Hepatocyte (in vitro differentiated cells): ENCODE measurements around the gene AKAP13. TPM values are rescaled to one million over a fixed set of nuclear protein-coding genes. Genes with fewer than 3 reads are reported as not detected.

Experiments used
- DNase-seq: peaks from one replicate; pipeline ENCODE4 v3.0.0-alpha.2; 2016; ENCODE audit warnings: low spot score
- H2AFZ ChIP-seq: fragments of 200-600 bp; sonication (generic); 2 replicates; pipeline ENCODE4 v1.6.0; 2016; ENCODE audit warnings: antibody characterized with exemption, mild to moderate bottlenecking
- H3K27ac ChIP-seq: fragments of 200-600 bp; sonication (generic); 2 replicates; pipeline ENCODE4 v1.5.1; 2016; ENCODE audit warnings: mild to moderate bottlenecking
- H3K27me3 ChIP-seq: fragments of 200-600 bp; sonication (generic); 2 replicates; pipeline ENCODE4 v1.6.1; 2016
- H3K36me3 ChIP-seq: fragments of 200-600 bp; sonication (generic); replicated peaks from 2 replicates; pipeline ENCODE4 v1.5.1; 2016; ENCODE audit warnings: low read depth; ENCODE audit not compliant: insufficient read depth
- H3K4me1 ChIP-seq: fragments of 200-600 bp; sonication (generic); 2 replicates; pipeline ENCODE4 v1.5.1; 2016; ENCODE audit warnings: mild to moderate bottlenecking, moderate library complexity; ENCODE audit not compliant: insufficient read depth
- H3K4me2 ChIP-seq: fragments of 200-600 bp; sonication (generic); 2 replicates; pipeline ENCODE4 v1.6.0; 2016
- H3K4me3 ChIP-seq: fragments of 200-600 bp; sonication (generic); 2 replicates; pipeline ENCODE4 v1.5.1; 2016; ENCODE audit warnings: mild to moderate bottlenecking
- H3K79me2 ChIP-seq: fragments of 200-600 bp; sonication (generic); 2 replicates; pipeline ENCODE4 v1.6.0; 2017; ENCODE audit warnings: mild to moderate bottlenecking
- H3K9me2 ChIP-seq: fragments of 200-600 bp; sonication (generic); replicated peaks from 2 replicates; pipeline ENCODE4 v1.6.0; 2017; ENCODE audit warnings: mild to moderate bottlenecking; ENCODE audit not compliant: insufficient read depth
- H3K9me3 ChIP-seq: fragments of 200-600 bp; sonication (generic); 2 replicates; pipeline ENCODE4 v1.5.1; 2016; ENCODE audit warnings: low read depth, mild to moderate bottlenecking
- H4K20me1 ChIP-seq: fragments of 200-600 bp; sonication (generic); 2 replicates; pipeline ENCODE4 v1.6.0; 2016; ENCODE audit warnings: mild to moderate bottlenecking; ENCODE audit not compliant: insufficient read depth, poor library complexity, severe bottlenecking
- CTCF ChIP-seq: fragments of 200-600 bp; sonication (generic); IDR thresholded peaks from 2 replicates; pipeline ENCODE4 v1.5.1; 2016; ENCODE audit warnings: antibody characterized with exemption, mild to moderate bottlenecking; ENCODE audit not compliant: poor library complexity
- EZH2 ChIP-seq: fragments of 200-600 bp; sonication (generic); IDR thresholded peaks from 2 replicates; pipeline ENCODE4 v1.6.1; 2016; ENCODE audit warnings: antibody characterized with exemption, mild to moderate bottlenecking, borderline replicate concordance
- EZH2phosphoT487 ChIP-seq: fragments of 200-600 bp; sonication (generic); IDR thresholded peaks from one replicate; pipeline ENCODE4 v1.6.1; 2018; ENCODE audit warnings: antibody characterized with exemption, mild to moderate bottlenecking, low read depth, moderate library complexity; ENCODE audit not compliant: unreplicated experiment, severe bottlenecking
- WGBS: methylation state at CpG from one replicate; pipeline ENCODE4 v1.1.6; 2016; ENCODE audit warnings: low lambda C conversion rate; ENCODE audit errors: missing lambda C conversion rate; 5-methylcytosine and 5-hydroxymethylcytosine counted together
- polyA plus RNA-seq: library from polyadenylated mRNA; unstranded; fragments of >200 nt; fragmentation: Nextera tagmentation; extraction: Ambion mirVana; gene quantifications from 2 replicates; pipeline ENCODE4 v1.2.1, GENCODE V29; 2016
- total RNA-seq: library from RNA; depleted of rRNA; stranded (reverse); fragments of >200 nt; gene quantifications from 2 replicates; pipeline ENCODE4 v1.2.3, GENCODE V29; 2014

AKAP13 gene
- total and polyA plus RNA-seq, 2 experiments from 2014 or later: 55.6 to 80.9 TPM

DNA sequence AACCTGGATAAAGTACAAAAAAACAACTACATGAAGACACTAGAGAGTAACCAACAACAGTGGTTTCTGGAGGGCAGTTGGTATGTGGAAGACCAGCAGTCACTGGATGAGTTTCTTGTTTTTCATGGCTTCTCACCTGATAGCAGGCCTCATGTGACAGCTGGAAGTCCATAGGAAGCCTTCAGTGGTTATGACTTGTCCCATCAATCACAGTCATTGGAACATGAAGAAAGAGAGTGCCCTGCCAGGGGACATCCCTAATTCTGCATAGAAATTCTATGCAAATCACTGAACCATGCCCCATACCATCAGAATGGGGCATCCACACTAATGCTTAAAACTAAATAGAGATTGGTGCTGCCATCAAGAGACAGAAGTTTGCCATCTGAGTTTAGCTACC lies 81.6 kb downstream of the AKAP13 start:
- H3K27me3 ChIP-seq: no peaks in the 10 kb centered on the region
- no peak overlapping the region for H3K4me2 ChIP-seq
- H3K27ac ChIP-seq: no peak overlapping the region
- no peak overlapping the region for H3K4me3 ChIP-seq
- no peaks in the 10 kb centered on the region for H3K36me3 ChIP-seq
- peaks cover 24% of the 10 kb centered on the region for H4K20me1 ChIP-seq
- H3K4me1 ChIP-seq: no peaks in the 10 kb centered on the region
- H3K79me2 ChIP-seq: peaks cover 83% of the 10 kb centered on the region
- no peak for DNase-seq
- no peaks in the 10 kb centered on the region for H3K9me3 ChIP-seq
- no peaks in the 10 kb centered on the region for H3K9me2 ChIP-seq
- H2AFZ ChIP-seq: no peak overlapping the region
- no peak for TF ChIP-seq EZH2

GRCh38 chr15:85463276-85463892 lies 83.0 kb downstream of the AKAP13 start:
- Histone ChIP-seq H3K4me3 (no peak overlapping the region), H4K20me1 (peaks cover 25% of the 10 kb centered on the region), H3K4me1 (no peaks in the 10 kb centered on the region), H3K4me2 (no peak overlapping the region), H3K27me3 (no peaks in the 10 kb centered on the region), H3K27ac (no peak overlapping the region), H3K36me3 (no peaks in the 10 kb centered on the region), H3K79me2 (peaks cover 83% of the 10 kb centered on the region), H3K9me2 (no peaks in the 10 kb centered on the region), H3K9me3 (no peaks in the 10 kb centered on the region), H2AFZ (no peak overlapping the region)
- WGBS: 84% methylated on average over 4 of the region's 4 CpGs
- TF ChIP-seq CTCF (no peak), EZH2phosphoT487 (no peak), EZH2 (no peak)
- DNase-seq: no peak

DNA sequence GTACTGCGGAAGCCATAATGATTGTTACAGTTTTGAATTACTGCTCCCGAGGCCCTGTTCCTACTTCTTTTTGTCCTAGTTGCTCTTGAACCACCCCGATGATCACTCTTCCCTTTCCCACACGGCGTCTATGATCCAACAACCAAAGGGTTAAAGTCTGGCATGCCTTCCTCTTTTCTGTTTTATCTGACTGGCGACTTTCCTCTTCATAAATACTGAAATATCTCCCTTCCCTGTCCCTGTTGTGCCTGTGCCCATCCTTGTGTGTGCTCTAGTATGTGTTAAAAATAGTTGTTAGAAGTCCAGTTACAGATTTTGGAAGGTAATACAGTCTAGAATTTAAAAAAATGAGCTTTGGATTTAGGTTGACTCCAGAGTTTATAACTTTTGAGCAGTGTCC lies 83.6 kb downstream of the AKAP13 start:
- 52% methylated on average over 6 of the region's 6 CpGs for WGBS

GRCh38 chr15:85464471-85464870 lies 84.1 kb downstream of the AKAP13 start:
- Histone ChIP-seq H2AFZ (no peak overlapping the region), H3K27me3 (no peaks in the 10 kb centered on the region), H3K9me2 (no peaks in the 10 kb centered on the region), H3K4me3 (no peak overlapping the region), H3K79me2 (peaks cover 84% of the 10 kb centered on the region), H3K36me3 (no peaks in the 10 kb centered on the region), H3K4me1 (no peaks in the 10 kb centered on the region), H3K27ac (no peak overlapping the region), H3K4me2 (no peak overlapping the region), H4K20me1 (peaks cover 25% of the 10 kb centered on the region), H3K9me3 (no peaks in the 10 kb centered on the region)
- WGBS: 86% methylated on average over 3 of the region's 3 CpGs
- TF ChIP-seq CTCF: no peak
- TF ChIP-seq EZH2phosphoT487: no peak
- no peak for TF ChIP-seq EZH2
- no peak for DNase-seq

More for the DNA sequence above, 83.6 kb downstream of the AKAP13 start:
- Histone ChIP-seq H3K27me3 (no peaks in the 10 kb centered on the region), H3K4me1 (no peaks in the 10 kb centered on the region), H3K79me2 (peaks cover 82% of the 10 kb centered on the region), H3K27ac (no peak overlapping the region), H3K4me3 (no peak overlapping the region), H3K4me2 (no peak overlapping the region), H3K9me3 (no peaks in the 10 kb centered on the region), H2AFZ (no peak overlapping the region), H4K20me1 (peaks cover 25% of the 10 kb centered on the region), H3K36me3 (no peaks in the 10 kb centered on the region), H3K9me2 (no peaks in the 10 kb centered on the region)
- no peak for DNase-seq
- TF ChIP-seq EZH2phosphoT487: no peak
